Measurements from ENCODE around the gene IGHMBP2.

GRCh38 chr11:68925611-68926010 is 21.9 kb downstream of the IGHMBP2 start:
- no peak for TF ChIP-seq EZH2 (IDR thresholded peaks at IDR 0.05; ENCODE audit: borderline replicate concordance, low read depth, low read length, poor library complexity, severe bottlenecking)
- no peak for TF ChIP-seq CTCF (conservative IDR thresholded peaks at IDR 0.05; ENCODE audit: low read depth, low read length)
